Measurements from ENCODE around the gene KHDRBS2.

Gene KHDRBS2

DNA sequence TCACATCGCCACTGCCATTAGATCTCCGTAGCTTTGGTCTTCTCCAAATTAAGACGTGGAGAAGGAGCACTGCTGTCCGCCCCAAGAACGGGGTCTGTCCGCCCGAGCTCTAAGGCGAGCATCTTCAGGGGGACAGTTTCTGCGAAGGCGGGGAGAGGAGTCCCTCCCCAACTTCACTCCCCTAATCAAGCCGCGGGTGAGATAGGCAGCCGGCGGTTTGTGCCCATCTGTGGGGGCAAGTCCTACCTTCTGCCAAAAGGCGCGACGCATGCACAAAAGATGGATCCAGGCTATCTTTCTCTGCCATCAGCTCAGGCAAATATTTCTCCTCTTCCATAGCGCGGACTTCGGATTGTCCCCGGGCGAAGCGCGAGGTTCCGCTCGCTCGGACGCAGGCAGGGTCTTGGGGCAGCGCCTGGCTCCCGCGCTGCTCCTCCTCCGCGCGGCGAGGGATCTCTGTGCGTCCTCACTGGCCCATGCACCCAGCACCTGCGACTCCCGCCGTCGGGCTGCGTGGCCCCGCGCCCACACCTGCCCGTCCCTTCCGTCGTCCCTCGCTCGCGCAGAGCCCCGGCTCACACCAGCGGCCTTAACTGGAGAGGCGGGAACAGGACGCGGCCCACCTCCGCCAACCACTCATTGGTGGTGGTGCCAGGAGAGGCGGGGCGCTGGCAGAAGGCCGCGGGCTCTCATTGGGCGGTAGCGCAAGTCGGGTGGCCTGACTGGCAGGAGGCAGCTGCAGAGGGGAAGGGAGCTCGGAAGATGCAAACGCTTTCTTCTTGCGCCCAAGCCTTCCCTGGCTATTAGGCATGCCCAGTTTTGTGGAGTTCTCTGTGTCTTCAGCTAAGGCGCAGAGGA lies at the start of gene KHDRBS2:
KHDRBS2 (minus strand) TSS at position 614 of the 858 bp plus-strand sequence.
- peak; percentile 89 for DNase-seq

- no peak for DNase-seq
Measured at GRCh38 chr6:62328607-62329006, 42.6 kb upstream of the KHDRBS2 start.

GRCh38 chr6:62324834-62325233 lies 38.8 kb upstream of the KHDRBS2 start:
- no peak for DNase-seq

- DNase-seq = peak; percentile 47
Measured at GRCh38 chr6:62323818-62324431, 37.9 kb upstream of the KHDRBS2 start.

GRCh38 chr6:62298745-62299392 lies 12.8 kb upstream of the KHDRBS2 start:
- no peak for DNase-seq

DNA sequence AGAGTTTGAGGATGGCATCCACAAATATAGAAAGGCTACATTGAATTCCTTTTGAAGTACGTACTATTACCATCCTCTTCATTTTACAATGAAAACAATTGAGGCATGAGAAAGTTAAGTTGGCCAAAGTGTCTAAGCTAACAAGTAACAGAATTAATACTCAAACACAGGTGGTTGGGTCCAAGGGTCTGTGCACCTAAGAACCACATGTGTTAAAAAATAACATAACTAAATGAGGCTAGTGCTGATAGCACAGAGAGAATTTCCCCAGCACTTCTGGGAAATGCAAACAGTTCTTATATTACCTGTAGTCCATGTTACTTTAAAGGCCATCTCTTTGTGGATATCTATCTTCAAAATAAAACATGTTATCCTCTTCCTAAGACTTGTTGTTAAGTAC lies 10.5 kb upstream of the KHDRBS2 start:
- DNase-seq = no peak

DNA sequence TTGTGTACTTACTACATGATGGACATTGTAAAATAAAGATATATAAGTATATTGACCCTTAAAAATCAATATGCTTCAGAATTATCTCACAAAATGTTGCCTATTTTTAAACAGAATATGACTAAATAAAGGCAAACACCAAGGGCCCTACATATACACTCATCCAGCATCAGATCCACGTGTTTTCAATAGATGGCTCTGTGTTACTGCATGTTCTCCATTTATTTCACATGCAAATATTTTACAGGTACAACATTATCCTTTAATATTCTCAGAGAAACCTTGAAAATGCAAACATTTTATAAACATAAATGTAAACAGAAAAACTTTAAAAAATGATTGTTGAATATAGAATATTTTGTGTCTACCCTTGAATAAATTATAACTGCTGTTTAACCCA lies 2.9 kb upstream of the KHDRBS2 start:
- DNase-seq = no peak

GRCh38 chr6:62288562-62288961 lies 2.5 kb upstream of the KHDRBS2 start:
- DNase-seq = no peak

DNA sequence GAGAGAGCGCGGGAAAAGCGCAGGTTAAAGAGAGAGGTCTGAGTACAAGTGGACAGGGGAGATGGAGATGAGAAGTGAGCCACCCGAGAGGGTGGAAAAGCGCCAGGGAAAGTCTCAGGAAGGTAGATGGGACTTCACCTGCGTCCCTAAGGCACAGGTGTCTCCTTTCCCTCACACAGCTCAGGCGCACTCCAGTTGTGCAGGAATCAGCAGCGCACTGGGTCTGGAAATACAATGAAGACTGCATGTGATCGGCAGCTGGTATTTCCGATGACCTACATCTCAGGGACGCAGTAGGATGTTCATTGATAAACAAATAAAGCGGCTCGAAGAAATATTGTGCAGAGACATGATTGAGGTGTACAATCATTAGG lies 432 bp upstream of the KHDRBS2 start:
- peak; percentile 68 for DNase-seq

DNA sequence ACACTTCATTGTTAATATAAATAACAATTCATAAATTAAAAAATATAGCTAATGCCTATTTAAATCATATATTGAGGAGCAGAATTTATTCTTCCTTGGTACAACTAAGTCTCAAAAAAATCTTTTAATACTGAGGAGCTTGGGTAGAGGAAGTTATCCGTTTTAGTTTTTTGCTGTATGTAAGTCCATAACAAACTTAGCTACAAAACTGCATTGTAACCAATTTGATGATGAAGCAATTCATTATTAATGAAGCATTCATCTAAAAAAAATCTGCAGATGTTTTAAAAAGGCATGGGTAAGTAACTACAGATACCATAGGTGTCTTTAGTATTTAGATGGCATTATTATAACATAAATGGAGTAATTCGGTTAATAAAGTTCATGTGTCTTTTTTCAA lies 1.3 kb downstream of the KHDRBS2 start:
- DNase-seq = no peak

DNA sequence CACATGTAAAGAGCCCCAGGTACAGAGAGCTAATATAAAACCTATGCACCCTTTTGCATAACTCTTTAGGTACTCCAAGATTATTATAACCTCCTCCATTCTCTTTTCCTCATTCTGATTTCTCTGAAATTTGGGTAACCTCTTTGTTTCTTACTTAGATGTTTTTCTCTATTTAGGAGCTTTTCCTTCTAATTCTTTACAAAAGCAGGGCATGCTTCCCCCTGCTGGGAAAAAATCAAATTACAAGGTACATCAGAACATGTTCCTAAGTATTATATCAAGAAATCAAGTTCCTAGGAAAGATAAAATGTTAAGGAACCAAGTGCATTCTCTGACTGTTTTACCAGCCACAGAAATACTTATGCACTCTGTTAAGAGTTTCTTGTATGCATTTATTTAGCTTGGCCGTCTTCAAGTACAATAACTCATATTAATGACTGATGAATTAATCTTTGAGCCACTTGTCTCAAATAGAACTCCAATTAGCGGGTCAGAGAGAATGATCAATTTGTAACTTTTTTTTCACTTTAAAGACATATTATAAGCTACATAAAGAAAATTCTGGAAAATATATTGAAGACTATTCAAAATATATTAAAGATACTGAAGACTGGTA lies 2.1 kb downstream of the KHDRBS2 start:
- no peak for DNase-seq

GRCh38 chr6:62283365-62283764 lies 2.7 kb downstream of the KHDRBS2 start:
- no peak for DNase-seq

DNA sequence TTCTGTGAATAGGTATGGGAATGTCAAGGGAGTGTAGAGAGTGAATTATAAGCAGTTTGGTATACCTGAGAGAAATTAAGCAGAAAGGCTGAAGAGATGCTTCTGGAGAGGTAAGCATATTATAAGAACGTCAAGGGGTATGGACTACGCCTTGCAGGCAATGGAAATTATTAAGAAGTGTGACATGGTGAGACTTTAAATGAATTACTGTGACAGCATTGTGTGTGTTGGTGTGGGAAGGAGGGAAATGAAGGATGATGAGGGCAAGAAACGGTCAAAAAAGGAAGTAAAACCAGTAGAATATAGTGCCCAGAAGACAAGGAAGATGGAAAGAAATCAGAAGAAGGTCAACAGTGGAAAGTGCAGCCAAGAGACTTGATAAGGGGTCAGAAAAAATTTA lies 5.9 kb downstream of the KHDRBS2 start:
- DNase-seq = no peak

- no peak for DNase-seq
Measured at GRCh38 chr6:62272114-62272513, 13.9 kb downstream of the KHDRBS2 start.

DNA sequence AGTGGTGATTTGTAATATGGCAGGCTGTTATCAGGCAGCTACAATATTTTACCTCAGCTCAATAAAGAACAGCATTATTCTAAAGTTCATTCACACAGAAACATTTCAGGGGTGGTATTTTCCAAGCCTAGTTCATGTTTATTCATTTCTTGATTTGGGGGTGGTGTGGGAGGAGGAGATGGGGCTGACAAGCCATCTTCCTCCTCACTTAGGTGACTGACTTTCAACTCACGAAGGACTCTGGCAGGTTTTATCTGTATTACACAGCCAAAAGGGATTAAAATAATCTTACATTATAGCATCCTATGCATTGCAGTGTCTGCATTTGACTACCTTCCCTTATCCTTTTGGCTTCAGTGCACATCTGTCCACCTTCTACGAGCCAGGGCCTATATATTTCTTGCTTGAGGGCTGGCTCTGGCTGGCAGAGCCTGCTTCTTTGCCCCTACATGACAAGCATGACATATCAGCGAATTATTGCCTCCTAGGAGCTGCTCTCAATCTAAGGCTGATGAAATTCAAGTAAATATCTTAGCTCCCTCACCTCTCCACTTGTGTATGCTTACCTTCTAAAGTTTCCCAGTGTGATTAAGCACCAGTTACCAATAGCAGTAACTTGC lies 20.0 kb downstream of the KHDRBS2 start:
- no peak for DNase-seq

DNA sequence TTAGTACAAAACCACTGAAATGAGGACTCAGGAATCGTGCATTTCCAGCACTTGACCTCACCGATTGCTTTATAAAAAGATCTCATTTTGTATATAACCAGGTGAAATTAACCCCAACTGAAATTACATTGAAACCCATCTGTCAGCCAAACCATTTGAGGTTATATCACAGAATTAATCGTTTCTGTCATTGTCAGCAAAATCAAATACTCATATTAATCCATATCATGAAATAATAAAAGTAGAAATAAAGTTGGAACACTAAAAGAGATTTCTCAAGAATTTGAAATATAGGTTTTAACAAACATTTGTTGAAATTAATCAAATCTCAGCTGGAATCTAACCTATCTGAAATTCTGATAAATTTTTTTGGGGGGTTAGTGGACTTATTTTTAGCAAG lies 23.7 kb downstream of the KHDRBS2 start:
- no peak for DNase-seq

DNA sequence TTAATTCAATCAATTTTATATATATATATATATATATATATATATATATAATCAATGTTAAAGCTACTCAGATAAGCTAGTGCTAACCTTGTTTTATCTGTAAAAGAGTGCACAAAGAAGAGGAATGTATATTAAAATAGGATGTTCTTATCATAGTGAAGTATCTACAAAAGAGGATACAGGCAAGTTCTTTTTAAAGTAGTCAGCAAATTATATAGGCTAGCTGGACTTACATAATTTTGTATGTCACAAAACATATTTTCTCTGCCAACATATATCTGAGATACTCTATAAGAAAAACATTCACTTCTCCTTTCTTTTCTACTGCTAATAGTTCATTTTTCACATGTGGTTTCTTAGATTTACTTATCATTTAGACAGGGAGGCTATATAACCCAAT lies 39.9 kb downstream of the KHDRBS2 start:
- DNase-seq = no peak

DNA sequence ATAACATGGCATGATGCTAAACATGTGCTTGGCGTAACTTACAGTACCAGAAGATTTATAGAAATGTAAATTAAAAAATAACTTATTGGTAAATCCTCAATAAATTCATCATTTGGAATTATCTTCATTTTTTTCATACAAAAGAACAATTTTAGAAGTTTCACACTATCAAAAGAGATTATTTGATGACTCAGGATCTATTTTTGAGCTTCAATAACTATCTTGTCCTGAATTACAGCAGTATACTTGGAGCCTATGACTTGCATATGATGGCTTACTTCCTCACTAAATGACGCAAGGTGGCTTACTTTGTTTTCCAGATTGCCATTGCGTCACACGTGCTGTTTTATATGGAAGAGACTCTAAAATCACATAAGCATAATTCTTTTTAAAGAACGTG lies 49.2 kb downstream of the KHDRBS2 start:
- DNase-seq = no peak

GRCh38 chr6:62229231-62229630 lies 56.8 kb downstream of the KHDRBS2 start:
- no peak for DNase-seq

DNA sequence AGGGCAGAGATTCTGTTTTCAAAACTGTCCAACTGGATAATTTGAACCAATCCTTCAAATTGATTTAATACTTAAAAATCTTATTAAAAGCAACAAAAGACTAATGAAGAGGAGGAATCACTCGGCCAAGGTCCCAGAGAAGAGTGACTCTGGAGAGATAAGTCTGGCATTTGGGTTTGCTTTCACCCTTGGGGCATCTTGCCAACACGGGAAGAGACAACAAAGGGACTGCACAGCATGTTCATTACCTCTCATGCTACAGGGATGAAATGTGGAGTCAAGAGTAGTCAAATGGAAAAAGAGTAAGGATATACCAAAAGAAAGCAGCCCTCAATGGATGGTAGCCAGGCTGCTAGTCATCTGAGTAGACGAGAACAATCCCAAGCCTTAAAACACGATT lies 68.2 kb downstream of the KHDRBS2 start:
- no peak for DNase-seq

DNA sequence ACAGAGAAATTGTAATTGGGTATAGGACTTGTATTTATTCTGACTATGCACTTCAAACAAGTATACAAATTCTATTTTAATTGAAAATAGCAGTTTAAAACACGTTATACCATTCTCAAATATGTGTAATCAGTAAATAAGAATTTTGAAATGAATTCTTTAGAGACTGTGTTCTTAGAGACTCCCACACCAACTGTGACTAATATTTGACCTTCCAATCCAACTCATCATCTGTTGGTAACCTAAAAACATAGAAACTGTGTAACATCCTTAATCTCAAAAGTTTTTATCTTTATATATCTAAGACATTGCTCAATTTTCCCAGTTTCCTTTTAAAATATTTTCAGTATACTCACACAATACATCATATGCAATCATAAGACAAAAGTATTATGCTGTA lies 83.9 kb downstream of the KHDRBS2 start:
- no peak for DNase-seq

DNA sequence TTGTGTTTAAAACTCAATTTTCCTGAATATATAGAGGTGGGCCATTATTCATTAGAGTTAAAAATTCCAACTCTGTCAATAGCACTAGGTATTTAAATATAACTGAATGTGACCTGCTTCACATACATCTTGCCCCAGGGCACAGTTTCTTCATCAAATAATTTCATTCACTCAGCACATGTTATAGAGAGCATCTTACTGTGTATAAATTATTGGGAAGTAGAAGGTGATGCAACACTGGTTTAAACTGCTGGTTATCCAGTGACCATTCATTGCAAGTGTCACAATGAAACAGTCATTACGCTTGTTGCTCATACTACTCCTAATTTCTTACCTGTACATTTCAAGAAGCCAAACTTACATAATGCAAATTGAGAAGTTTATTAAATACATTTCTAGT lies 93.4 kb downstream of the KHDRBS2 start:
- no peak for DNase-seq

DNA sequence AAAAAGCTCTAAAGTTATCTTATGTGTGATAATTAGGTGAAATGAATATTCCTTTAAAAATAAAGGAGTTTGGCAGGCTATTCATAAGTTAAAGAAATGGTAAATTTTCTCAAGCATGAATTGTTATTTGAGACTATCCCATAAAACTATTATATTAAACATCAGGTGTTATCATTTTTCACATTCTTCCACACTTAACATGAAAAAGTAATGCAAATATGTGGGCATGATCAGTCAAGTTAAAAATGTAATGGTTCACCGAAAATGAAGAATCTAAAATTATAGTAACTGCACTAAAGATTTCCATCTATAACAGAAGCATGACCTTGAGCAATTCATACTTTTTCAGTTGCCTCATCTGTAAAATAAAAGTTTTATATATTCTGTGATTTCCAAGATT lies 110.8 kb downstream of the KHDRBS2 start:
- DNase-seq = no peak
